Upper lobe of left lung (tissue), 4 donors: Measurements from ENCODE around the gene SMIM38.

Source experiments
- CTCF ChIP-seq, 6 experiments: fragments of 450-650 bp in 4 of 6; fragments of 200-600 bp in 2 of 6; sonication (generic) in 2 of 6; IDR thresholded peaks; one replicate each; pipeline ENCODE4 v1.5.1; 2016 to 2019; ENCODE audit warnings: antibody characterized with exemption in 6 of 6
- POLR2AphosphoS5 ChIP-seq, 2 donors: sonication (generic); formaldehyde crosslinking; IDR thresholded peaks; one replicate each; pipeline ENCODE4 v1.5.1; 2017; ENCODE audit warnings: antibody characterized with exemption in 2 of 2

GRCh38 chr11:69204941-69205742 lies 49.4 kb downstream of the SMIM38 start:
- TF ChIP-seq CTCF (IDR thresholded peaks at IDR 0.05) (no peak), POLR2AphosphoS5 (IDR thresholded peaks at IDR 0.05) (no peak)
